HG03432 (cell line): ENCODE data around the gene UAP1L1.

Experiments
- ATAC-seq: cut with Tn5 transposase; IDR thresholded peaks from one replicate; pipeline ENCODE4 v1.9.1; 2021; ENCODE audit warnings: mild to moderate bottlenecking, moderate library complexity; ENCODE audit not compliant: unreplicated experiment

Gene UAP1L1

DNA sequence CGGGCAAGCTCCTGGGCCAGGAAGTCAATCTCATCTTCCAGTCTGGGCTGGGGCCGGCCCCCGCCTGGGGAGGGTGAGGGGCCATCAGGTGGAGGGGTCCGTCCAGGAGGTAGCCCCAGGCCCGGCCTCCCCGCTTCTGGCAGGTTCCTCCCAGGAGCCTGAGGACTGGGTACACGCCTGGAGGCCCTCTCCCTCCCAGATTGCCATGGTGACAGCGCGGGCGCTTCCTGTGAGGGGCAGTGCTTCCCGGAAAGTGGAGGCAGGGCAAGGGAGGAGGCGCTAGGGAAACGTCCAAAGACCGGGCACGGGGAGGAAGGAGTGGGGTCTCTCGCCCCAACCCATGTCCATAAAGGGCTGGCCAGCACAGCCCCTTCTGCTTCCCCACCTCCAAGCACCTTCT is 36.2 kb upstream of the UAP1L1 start:
- ATAC-seq: no peak

DNA sequence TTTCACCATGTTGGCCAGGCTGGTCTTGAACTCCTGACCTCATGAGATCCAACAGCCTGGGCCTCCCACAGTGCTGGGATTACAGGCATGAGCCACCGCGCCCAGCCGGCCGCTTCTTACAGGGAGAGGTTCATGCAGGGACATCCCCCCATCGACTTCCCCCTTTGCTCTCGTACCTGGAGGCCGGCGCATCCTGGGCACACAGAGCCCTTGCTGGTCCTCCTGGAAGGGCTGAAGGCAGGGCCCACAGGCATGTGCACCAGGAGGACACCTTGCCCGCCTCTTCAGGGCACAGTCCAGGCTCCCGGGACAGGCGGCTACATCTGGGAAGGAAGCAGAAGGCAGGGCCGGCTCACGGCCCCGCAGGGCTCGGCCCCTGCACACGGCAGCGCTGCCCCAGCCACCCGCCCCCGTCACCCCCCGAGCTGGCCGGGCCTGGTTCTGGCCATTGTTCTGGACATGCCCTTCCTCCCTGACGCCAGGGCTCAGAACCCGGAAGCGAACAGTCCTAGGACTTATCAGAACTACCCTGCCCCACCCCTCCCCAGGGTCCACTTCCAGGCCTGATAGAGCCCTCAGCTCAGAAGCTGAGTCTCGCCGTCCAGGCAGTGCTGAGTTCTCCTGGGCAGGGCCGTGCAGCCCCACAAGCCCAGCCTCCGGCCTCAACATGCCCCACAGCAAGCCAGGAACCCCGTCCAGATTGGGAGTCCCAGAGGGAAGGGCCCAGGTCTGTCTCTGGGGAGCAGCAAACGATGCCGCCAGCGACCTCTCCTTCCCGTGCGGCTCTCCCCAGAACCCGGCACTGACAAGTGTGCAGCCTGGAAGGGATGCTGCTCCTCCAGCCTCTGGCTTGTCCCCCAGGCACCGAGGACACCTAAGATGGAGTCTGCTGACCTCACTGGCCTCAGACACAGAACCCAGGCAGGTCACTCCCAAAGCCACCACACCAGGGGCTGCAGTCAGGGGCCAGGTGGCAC is 34.3 kb upstream of the UAP1L1 start:
- no peak for ATAC-seq

DNA sequence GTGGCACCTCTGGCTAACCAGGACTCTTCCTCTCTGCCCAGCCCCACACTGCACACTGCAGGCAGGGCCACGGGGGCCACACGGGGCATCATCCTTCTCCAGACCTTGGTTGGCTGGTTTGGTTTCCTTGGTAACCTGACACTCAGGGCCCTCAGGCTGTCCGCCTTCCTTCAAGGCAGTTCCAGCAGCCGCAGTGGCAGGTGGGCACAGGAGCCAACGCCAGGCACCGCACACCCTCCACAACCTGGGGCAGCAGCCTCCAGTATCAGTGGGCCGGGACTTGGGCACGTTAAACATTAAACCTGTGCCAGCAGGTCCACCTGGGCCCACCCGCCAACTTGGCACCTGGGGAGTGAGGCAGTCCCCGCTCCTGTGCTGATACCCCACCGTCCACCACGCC is 33.3 kb upstream of the UAP1L1 start:
- ATAC-seq: no peak

DNA sequence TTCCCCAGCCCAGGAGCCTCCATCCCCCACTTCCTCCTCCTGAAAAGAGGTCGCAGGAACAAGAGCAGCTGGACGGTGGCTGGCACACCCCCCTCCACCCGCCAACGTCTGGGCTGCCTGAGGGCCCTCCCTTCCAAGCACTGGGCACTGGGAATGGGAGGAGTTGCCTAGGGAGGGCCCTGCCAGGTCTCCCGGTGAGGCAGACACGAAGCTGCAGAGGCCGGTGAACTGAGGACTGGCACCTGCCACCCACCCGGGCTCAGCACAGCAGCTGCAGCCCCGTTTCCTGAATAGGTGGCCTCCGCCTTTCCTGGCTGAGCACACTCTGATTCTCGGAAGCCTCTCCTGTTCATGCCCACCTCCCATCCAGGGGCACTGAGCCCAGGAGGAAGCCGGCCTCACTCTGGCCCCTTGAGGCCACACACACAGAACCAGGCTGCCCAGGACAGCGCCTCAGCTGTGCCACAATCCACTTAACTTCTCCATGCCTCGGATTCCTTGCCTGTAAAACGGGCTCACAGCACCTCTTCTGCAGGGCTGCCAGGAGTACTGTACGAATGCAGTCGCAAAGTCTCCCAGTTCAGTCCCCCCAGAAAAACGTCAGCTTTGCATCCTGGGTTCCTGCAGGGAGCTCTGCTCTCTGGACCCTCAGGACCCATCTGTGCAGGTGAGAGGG is 32.7 kb upstream of the UAP1L1 start:
- no peak for ATAC-seq

DNA sequence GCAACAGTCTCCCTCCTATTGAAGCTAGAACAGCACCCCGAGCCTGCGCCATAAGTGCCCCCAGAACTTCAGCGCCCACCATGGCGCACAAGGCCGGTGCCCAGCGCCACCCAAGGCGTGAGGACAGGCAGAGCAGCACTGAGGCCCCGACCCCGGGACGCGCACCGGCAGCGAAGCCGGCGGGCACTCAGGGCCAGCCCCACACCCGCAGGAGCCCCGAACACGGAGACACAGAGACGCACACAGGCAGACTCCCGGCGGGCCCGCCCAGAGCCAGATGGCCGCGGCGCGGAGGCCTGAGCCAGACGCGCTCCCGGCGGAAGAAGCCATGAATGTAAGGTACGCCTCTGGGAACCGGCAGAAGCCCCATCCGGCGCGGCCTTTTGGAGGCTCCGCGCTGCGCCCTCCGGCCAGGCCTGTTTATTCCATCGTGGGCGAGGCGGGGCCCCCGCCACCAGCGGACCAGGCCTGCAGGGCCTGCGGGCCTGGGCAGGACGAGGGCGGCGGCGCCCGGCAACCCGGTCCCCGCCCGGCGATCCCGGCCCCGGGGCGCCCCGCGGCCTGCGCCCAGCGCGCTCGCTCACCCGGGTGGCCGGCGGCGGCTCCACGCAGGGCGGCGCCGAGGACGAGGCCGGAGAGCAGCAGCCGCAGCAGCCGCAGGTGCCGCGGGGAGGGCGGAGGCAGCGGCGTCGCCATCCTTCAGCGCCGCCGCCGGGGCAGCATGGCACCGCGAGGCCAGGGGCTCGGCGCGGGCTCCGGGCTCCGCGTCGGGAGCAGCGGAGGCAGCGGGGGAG is 31.8 kb upstream of the UAP1L1 start:
- ATAC-seq: no peak

DNA sequence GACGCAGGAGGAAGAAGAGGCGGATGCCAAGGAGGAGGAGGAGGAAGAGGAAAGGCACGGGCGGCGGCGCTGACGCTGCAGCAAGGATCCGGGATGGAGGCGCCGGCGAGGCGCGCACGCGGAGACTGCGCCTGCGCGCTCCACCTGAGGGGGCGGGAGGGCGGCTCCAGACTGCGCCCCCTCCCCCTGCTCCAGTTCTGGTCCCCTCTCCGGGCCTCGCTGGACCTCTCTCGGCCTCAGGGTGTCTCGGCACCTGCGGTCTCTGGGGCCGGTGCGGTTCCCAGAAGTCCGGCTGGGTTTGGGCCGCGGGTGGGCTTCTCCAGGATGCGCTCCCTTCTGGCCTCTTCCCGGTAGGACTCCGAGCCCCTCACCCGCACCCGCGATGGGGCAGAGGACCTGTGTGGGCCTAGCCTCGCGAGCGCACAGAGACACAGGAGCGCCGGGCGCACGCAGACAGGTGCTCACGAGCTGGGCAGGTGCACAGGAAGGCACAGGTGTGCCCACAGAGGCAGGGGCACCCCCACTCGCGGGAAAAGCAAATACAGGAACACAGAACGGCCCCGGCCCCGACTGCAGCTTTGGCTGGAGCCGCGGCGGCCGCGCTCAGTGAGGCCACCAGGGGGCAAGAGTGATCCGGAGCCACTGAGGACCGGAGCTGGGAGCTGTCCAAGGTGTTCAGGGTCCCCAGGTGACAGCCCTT is 31.1 kb upstream of the UAP1L1 start, which contains the start of gene NPDC1:
NPDC1 (minus strand) TSS at position 90 of the 700 bp plus-strand sequence. CDS start 188 bp downstream, outside the sequence.
- no peak for ATAC-seq

DNA sequence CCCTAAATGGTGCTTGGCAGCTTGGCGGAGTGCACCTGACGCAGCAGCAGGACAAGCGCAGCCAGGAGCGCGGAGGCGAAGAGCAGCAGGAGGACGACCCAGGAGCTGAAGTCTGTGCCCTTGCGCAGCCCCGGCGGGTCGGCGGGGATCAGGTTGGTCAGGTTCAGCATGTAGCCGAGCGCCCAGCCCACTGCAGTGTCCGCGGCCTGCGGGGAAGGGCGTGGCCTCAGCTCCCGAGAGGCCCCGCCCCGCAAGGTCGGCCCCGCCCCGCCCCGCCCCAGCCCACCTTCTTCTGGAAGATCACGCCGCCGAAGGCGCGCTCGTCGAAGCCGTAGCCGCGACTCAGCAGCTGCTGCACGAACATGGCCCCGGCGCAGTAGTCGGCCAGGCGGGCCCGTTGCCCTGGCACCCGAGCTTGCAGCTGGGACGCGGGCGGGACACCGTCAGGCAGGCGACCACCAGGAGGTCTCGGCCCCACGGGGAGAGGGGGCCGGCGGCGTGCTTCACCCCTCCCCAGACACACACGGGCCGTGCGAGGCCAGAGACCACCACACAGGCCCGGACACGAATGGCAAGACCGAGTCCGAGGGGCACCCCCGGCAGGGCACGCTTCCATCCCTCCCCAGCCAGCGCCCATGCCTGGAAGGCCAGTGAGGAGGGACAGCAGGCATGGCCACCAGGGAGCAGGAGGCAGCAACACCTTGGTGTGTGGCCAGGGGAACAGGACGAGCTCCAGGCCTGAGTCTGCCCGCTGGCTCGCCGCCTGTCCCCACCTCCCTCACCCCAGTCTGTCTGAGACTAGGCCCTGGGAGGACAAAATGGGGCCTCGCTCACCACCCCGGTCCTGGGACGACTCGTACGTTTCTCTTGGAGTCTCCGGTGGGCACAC is 28.4 kb upstream of the UAP1L1 start:
- no peak for ATAC-seq

DNA sequence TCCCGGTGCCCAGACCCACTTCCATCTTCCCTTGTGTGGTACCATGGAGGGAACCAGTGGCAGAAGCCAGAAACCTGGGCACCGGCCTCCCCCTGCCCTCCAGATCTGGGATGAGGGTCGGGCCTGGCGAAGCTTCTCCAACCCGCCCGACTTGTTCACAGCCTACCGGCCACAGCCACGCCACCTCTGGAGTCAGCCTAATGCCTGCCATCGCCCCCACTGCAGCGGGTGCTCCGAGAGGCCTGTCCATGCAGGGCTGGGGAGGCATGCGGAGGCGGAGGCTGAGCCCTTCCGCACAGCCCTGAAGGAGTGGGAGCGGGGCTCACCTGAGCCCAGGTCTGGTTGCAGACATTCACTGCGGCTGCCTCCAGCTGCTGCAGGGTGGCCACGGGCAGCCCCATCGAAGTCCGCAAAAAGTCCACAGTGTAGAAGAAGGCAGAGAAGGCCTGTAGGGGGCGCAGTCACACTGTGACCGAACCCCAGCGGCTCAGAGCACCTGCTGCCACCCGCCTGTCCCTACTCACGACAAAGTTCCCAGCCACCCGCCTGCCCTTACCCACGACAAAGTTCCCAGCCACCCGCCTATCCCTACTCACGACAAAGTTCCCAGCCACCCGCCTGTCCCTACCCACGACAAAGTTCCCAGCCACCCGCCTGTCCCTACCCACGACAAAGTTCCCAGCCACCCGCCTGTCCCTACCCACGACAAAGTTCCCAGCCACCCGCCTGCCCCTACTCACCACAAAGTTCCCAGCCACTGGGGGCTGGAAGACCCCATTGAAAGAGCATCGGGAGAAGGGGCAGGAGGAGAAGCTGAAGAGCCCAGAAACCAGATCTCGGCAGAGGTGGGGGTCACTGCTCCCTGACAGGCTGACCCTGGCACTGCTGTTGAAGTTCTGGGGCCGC is 27.5 kb upstream of the UAP1L1 start:
- no peak for ATAC-seq

DNA sequence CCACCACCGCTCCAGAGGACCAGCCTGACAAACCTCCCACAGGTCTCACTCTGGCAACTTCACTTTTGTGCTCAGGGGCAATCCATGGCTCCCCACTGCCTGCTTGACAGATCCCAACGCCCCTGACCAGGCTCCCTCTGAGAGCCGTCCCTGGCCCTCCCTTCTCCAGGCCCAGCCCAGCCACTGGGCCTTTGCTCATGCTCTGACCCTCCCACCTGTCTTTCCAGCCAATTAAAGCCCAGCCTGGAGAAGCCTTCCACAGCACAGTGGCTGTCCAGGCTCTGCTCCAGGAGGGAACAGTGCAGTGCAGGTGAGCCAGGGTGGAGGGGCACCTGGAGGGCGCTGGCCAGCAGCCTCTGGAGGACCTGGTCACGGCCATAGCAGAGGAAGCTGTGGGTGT is 26.7 kb upstream of the UAP1L1 start:
- no peak for ATAC-seq

DNA sequence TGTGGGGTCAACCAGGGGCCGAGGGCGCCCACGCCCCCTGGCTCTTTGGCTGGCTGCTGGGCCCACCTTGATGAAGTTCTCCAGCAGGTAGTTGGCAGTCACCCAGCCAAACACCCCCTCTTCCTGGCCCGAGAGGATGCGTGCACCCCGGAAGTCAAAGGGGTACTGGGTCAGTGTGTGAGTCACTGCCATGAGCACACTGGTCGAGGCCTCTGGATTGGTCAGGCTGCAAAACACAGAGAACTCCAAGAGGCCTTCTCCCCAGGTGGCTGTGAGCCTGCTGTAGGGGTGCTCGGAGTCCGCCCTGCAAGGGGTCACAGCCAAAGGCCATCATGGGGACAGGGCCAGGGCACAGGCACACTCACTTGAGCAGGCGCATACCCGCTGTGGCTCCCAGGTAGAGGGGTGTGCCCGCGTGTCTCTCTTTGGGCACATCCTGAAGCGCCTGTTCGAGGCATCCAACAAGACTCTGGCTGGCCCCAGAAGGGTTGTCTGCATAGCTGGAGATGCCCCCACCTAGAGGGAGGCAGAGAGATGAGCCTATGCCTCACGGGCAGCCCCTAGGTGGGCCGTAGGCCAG is 26.1 kb upstream of the UAP1L1 start:
- no peak for ATAC-seq

DNA sequence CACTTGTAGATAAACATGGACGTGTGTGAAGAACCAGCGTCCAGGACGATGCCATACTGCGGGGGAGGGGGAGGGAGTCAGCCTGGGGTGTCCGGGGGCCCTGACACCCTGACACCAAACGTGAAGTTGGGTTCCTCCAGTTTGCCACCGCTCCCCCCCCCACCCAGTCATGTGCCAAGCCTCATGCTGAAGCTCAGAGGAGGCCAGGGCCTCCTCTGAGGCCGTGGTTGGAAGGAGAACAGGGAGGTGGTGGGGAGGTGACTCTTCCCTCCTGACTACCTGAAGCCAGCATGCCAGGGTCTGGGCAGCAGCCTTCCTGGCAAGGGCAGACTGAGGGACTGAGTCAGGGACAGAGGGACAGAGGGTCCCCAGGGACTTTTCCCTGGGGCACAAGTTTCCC is 25.0 kb upstream of the UAP1L1 start:
- ATAC-seq: no peak

DNA sequence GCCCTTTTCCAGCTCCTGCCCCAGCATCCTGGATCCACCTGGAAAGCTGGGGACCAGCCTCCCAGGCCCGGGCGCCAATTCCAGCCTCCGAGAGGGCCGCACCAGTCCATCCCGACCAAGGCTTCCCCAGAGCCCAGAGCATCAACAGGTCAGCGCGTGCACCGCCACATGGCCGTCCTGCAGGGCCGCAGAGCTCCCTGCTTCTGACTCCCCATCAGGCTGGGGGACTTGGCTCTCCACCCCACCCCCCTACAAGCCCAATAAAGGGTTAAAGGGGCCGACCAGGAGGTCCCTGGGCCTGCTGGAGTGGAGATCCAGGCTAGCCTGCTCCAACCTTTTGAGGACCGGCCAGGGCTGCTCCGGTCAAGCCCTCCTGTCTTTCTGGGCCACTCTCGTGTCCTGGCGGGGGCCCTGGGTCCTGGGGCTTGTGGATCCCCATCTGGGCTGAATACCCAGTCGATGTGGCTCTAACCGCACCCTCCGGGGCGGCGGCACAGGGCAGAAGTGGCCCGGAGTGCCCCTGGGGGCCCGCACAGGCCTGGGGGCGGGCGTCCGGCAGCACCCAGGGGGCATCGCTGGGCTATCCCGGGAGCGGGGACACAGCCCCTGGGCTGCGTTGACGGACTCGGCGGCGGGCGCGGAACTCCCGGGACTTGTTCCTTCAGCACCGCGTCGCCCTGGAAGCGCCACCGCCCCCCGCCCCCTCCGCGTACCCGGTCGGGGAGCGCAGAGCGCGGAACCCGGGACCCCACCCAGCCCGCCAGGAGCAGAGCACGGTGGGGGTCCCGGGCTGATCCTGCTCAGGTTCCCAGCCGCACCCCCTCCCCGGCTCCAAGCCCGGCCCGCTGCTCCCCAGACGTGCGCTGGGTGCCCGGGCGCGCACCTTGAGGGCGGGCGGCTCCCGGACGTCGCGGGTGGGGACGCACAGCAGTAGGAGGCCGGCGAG is 24.0 kb upstream of the UAP1L1 start:
- ATAC-seq: no peak

DNA sequence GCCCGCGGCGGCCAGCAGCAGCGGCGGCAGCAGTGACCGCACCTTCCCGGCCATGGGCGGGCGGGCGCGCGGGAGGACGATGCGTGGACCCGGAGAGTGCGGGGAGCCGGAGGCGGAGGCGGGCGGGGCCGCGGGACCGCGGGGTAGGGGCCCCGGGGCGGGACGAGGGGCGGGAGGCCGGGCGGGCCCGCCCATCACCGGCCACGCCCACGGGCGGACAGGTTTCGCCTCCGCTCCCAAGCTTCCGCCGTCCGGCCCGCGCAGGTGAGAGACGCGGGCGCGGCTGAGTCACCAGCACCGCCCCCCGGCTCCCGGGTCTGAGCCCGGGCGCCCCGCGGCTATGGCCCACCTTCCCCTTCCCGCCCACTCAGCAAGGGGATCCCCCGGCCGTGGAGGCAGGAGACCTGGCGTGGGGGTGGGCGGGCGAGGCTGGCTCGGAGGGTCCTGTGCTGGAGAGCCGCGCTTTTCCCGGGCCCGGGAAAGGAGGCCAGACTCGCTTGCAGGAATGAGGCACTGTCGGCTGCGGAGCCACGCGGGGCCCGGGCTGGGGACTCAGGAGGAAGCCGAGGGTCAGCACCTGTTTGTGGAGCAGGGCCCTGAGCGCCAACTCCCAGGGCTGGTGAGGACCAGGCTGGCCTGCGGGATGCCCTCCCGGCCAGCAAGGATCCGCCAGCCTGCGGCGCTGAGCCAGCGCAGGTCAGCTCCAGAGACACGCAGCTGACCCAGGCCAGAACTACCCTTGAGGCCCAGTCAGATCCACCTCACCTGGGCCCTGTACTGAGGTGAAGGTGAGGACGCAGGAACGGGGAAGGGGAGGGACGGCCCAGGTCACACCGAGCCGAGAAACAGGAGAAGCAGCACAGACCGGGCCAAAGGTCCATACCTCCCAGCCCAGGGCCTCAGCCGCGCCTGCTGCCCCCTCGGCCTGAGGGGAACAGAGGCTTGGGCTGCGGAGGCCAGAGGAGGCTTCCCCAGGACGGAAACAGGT is 23.1 kb upstream of the UAP1L1 start, which contains the start of gene ENTPD2:
ENTPD2 (minus strand) TSS at position 118 of the 988 bp plus-strand sequence; CDS start at position 54, 64 bp downstream.
- no peak for ATAC-seq

DNA sequence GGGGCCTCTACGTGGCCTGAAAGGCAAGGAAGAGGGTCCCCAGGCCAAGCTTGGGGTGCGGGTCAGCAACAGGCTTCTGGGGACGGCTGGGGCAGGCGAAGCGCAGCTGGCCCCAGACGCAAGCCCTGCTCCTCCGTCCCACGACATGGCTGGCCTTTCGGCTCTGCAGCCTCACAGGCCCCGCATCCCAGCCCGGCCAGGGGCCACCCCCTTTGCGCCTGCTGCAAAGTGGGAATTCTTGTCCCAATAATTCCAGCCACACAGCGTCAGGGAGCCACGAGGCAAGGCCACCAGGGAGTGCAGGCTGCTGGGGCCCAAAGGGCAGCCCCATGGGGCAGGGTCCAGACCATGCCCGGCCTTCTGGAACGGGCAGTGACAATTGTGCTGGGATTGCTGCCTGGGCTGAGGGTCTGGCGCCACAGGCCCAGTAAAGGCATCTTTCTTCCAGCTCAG is 22.4 kb upstream of the UAP1L1 start:
- no peak for ATAC-seq
